Measurements from ENCODE around the gene VRK2. TPM values are rescaled to one million over a fixed set of nuclear protein-coding genes. Genes with fewer than 3 reads are reported as not detected.
A peak's percentile ranks its signal among the peaks of the same experiment; 100 is the strongest.

Gene VRK2
- total and polyA plus RNA-seq, 10 of the 15 experiments (the other 5 are each of a cell fraction or from before 2014, with no cell fraction given), result 26.5 to 78.0 (median 57.3) TPM

- no peaks in the 10 kb centered on the region; the same call in 2 of the 3 replicates for H3K9me3 ChIP-seq (replicated peaks; ENCODE audit: control insufficient read depth, insufficient read depth, low read length)
- no peaks in the 10 kb centered on the region for H3K36me3 ChIP-seq (ENCODE audit: control insufficient read depth in 2 of 2, insufficient read depth in 2 of 2, low read length in 1 of 2)
- ChIA-PET SMC1A (ENCODE audit: uncharacterized antibody, unreplicated experiment) (interaction anchor here (0.8 to 6.4 kb wide), 14 partner anchors 8 to 286 kb away, joined by 3 to 64 read pairs (median 5); no protein-coding TSS in a partner anchor), POLR2A (interaction anchor here (0.8 to 3.8 kb wide), 17 partner anchors 9 to 187 kb away, joined by 3 to 31 read pairs (median 4); no protein-coding TSS in a partner anchor), CTCF (interaction anchor here (0.8 to 2.0 kb wide), 7 partner anchors 15 to 162 kb away, joined by 3 to 15 read pairs (median 3); no protein-coding TSS in a partner anchor), RAD21 (ENCODE audit: unreplicated experiment) (interaction anchor here (0.8 to 5.4 kb wide), 17 partner anchors 8 to 290 kb away, joined by 3 to 54 read pairs (median 4); no protein-coding TSS in a partner anchor)
- no peak for FAIRE-seq
- H2AFZ ChIP-seq (ENCODE audit: control insufficient read depth, low read depth, low read length), result peak overlapping the region; percentile 80
- in situ Hi-C loops (cut with MboI), result no loop called here
- intact Hi-C loops (cut with micrococcal nuclease; ENCODE audit: unreplicated experiment), result loop anchor here (1.0 to 5.0 kb wide), 5 partner anchors 21 to 285 kb away; no protein-coding TSS in a partner anchor
- peak overlapping the region; percentile 84 for H3K9ac ChIP-seq (ENCODE audit: control insufficient read depth, insufficient read depth, low read length)
- H3K79me2 ChIP-seq (ENCODE audit: control insufficient read depth, insufficient read depth, low read length), result peaks cover 71% of the 10 kb centered on the region
- no peak for ATAC-seq
- no peaks in the 10 kb centered on the region for H3K27me3 ChIP-seq (replicated peaks in 1 of 2; ENCODE audit: control insufficient read depth in 2 of 2, insufficient read depth in 2 of 2, low read length in 1 of 2)
- peak overlapping the region; percentile 85 for H3K4me2 ChIP-seq (ENCODE audit: control insufficient read depth, insufficient read depth)
- H4K20me1 ChIP-seq (ENCODE audit: control insufficient read depth, insufficient read depth), result no peaks in the 10 kb centered on the region
- BruUV-seq (replicated peaks), result TSS peak; percentile 91
- peak overlapping the region; percentile 69 for H3K4me3 ChIP-seq
- H3K27ac ChIP-seq (ENCODE audit: control insufficient read depth, insufficient read depth), result peak overlapping the region; percentile 92
- 0% methylated on average over 14 of the region's 14 CpGs for WGBS (ENCODE audit: insufficient coverage, insufficient replicate concordance, low lambda C conversion rate, missing lambda C conversion rate)
- peaks cover 15% of the 10 kb centered on the region; the same call in 1 of the 2 replicates for H3K4me1 ChIP-seq (ENCODE audit: control insufficient read depth, insufficient read depth, low read length)
- no peak for DNase-seq (ENCODE audit: low read depth, low spot score)
- TF ChIP-seq TARDBP (IDR thresholded peaks at IDR 0.05; ENCODE audit: borderline replicate concordance) (no peak), DPF2 (IDR thresholded peaks at IDR 0.05) (no peak), NBN (IDR thresholded peaks at IDR 0.05) (0 out of 2 replicates have a peak, but pooled peaks have one; percentile 49), ETV6 (conservative IDR thresholded peaks at IDR 0.05 in 1 of 2, IDR thresholded peaks at IDR 0.05 in 1 of 2; ENCODE audit: borderline replicate concordance in 1 of 2, low read depth in 1 of 2) (no peak), EP300 (IDR thresholded peaks at IDR 0.05; ENCODE audit: borderline replicate concordance in 1 of 2, control insufficient read depth in 1 of 2, low read depth in 2 of 2, low read length in 2 of 2) (no peak), ZSCAN29 (IDR thresholded peaks at IDR 0.05) (no peak), BHLHE40 (IDR thresholded peaks at IDR 0.05; ENCODE audit: borderline replicate concordance in 1 of 2, low read depth in 2 of 2, low read length in 1 of 2) (no peak), LARP7 (IDR thresholded peaks at IDR 0.05) (no peak), SMAD1 (IDR thresholded peaks at IDR 0.05; ENCODE audit: low read depth, partially characterized antibody) (peak; percentile 77), BMI1 (IDR thresholded peaks at IDR 0.05; ENCODE audit: borderline replicate concordance) (no peak), NFYB (IDR thresholded peaks at IDR 0.05; ENCODE audit: insufficient read depth, low read depth, low read length) (no peak), EZH2 (IDR thresholded peaks at IDR 0.05; ENCODE audit: borderline replicate concordance, control insufficient read depth, low read depth, low read length) (no peak), STAT3 (IDR thresholded peaks at IDR 0.05; ENCODE audit: low read depth, low read length) (no peak), SIN3A (IDR thresholded peaks at IDR 0.05; ENCODE audit: low read depth, low read length) (no peak)
- TF ChIP-seq, protein P1, sequence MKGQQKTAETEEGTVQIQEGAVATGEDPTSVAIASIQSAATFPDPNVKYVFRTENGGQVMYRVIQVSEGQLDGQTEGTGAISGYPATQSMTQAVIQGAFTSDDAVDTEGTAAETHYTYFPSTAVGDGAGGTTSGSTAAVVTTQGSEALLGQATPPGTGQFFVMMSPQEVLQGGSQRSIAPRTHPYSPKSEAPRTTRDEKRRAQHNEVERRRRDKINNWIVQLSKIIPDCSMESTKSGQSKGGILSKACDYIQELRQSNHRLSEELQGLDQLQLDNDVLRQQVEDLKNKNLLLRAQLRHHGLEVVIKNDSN (IDR thresholded peaks at IDR 0.05; ENCODE audit: borderline replicate concordance, extremely low read length, insufficient read depth, low read depth, low read length), result no peak
- TF ChIP-seq, protein P2, sequence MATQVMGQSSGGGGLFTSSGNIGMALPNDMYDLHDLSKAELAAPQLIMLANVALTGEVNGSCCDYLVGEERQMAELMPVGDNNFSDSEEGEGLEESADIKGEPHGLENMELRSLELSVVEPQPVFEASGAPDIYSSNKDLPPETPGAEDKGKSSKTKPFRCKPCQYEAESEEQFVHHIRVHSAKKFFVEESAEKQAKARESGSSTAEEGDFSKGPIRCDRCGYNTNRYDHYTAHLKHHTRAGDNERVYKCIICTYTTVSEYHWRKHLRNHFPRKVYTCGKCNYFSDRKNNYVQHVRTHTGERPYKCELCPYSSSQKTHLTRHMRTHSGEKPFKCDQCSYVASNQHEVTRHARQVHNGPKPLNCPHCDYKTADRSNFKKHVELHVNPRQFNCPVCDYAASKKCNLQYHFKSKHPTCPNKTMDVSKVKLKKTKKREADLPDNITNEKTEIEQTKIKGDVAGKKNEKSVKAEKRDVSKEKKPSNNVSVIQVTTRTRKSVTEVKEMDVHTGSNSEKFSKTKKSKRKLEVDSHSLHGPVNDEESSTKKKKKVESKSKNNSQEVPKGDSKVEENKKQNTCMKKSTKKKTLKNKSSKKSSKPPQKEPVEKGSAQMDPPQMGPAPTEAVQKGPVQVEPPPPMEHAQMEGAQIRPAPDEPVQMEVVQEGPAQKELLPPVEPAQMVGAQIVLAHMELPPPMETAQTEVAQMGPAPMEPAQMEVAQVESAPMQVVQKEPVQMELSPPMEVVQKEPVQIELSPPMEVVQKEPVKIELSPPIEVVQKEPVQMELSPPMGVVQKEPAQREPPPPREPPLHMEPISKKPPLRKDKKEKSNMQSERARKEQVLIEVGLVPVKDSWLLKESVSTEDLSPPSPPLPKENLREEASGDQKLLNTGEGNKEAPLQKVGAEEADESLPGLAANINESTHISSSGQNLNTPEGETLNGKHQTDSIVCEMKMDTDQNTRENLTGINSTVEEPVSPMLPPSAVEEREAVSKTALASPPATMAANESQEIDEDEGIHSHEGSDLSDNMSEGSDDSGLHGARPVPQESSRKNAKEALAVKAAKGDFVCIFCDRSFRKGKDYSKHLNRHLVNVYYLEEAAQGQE (IDR thresholded peaks at IDR 0.05; ENCODE audit: low read depth, low read length), result no peak
- TF ChIP-seq, protein P3, sequence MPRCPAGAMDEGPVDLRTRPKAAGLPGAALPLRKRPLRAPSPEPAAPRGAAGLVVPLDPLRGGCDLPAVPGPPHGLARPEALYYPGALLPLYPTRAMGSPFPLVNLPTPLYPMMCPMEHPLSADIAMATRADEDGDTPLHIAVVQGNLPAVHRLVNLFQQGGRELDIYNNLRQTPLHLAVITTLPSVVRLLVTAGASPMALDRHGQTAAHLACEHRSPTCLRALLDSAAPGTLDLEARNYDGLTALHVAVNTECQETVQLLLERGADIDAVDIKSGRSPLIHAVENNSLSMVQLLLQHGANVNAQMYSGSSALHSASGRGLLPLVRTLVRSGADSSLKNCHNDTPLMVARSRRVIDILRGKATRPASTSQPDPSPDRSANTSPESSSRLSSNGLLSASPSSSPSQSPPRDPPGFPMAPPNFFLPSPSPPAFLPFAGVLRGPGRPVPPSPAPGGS (IDR thresholded peaks at IDR 0.05; ENCODE audit: borderline replicate concordance, insufficient read depth, low read depth, low read length, poor library complexity, severe bottlenecking), result no peak
- TF ChIP-seq, protein P4, sequence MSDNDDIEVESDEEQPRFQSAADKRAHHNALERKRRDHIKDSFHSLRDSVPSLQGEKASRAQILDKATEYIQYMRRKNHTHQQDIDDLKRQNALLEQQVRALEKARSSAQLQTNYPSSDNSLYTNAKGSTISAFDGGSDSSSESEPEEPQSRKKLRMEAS (IDR thresholded peaks at IDR 0.05; ENCODE audit: low read depth, low read length), result no peak
Measured at GRCh38 chr2:58046335-58046584, 346 bp upstream of the VRK2 start.
